Cerebellar nuclear complex (tissue), 1 donor: ENCODE data around the gene TRAK1.

ENCODE experiments used
- DNase-seq, 2 experiments: peaks; one replicate each; lab custom pipeline; 2025; lab: John Stamatoyannopoulos, UW

Gene TRAK1

GRCh38 chr3:42209917-42210316 lies 118.8 kb downstream of the TRAK1 start:
- DNase-seq: no peak

- DNase-seq: no peak
Measured at GRCh38 chr3:42210726-42211125, 119.6 kb downstream of the TRAK1 start.

GRCh38 chr3:42213417-42213816 lies 122.3 kb downstream of the TRAK1 start:
- no peak for DNase-seq

- DNase-seq: no peak
Measured at GRCh38 chr3:42214064-42214463, 122.9 kb downstream of the TRAK1 start.

- no peak for DNase-seq
Measured at GRCh38 chr3:42214565-42215283, 123.6 kb downstream of the TRAK1 start.

- DNase-seq: no peak
Measured at GRCh38 chr3:42216302-42216701, 125.1 kb downstream of the TRAK1 start.

GRCh38 chr3:42216931-42217333 lies 125.8 kb downstream of the TRAK1 start:
- DNase-seq: no peak

GRCh38 chr3:42220436-42221121 lies 129.4 kb downstream of the TRAK1 start:
- no peak for DNase-seq

- DNase-seq: no peak
Measured at GRCh38 chr3:42222942-42223693, 132.0 kb downstream of the TRAK1 start.

- no peak for DNase-seq
Measured at GRCh38 chr3:42224178-42224577, 133.0 kb downstream of the TRAK1 start.

GRCh38 chr3:42224658-42225421 lies 133.7 kb downstream of the TRAK1 start:
- no peak for DNase-seq

GRCh38 chr3:42225486-42226363 lies 134.6 kb downstream of the TRAK1 start:
- no peak for DNase-seq

GRCh38 chr3:42226470-42227425 lies 135.6 kb downstream of the TRAK1 start:
- no peak for DNase-seq

GRCh38 chr3:42228796-42229195 lies 137.6 kb downstream of the TRAK1 start:
- no peak for DNase-seq

- DNase-seq: no peak
Measured at GRCh38 chr3:42229266-42229941, 138.2 kb downstream of the TRAK1 start.

GRCh38 chr3:42229942-42230688 lies 139.0 kb downstream of the TRAK1 start:
- DNase-seq: peak in 1 of 2 experiments; percentile 18

GRCh38 chr3:42230860-42231259 lies 139.7 kb downstream of the TRAK1 start:
- DNase-seq: no peak

GRCh38 chr3:42235532-42235931 lies 144.4 kb downstream of the TRAK1 start:
- DNase-seq: no peak

- DNase-seq: no peak
Measured at GRCh38 chr3:42236611-42237010, 145.5 kb downstream of the TRAK1 start.
